ENCODE results near the gene UCK1.

The UCK1 gene

GRCh38 chr9:131485728-131486422 lies 45.2 kb downstream of the UCK1 start:
- Histone ChIP-seq H3K27me3 (ENCODE audit: control insufficient read depth, insufficient read depth, low read length) (no peaks in the 10 kb centered on the region), H3K9ac (ENCODE audit: low read depth, low read length) (no peak overlapping the region), H3K36me3 (ENCODE audit: insufficient read depth, low read length) (peaks cover 95% of the 10 kb centered on the region), H3K4me2 (ENCODE audit: low read length) (no peak overlapping the region), H3K4me3 (ENCODE audit: low read length) (no peak overlapping the region), H3K9me3 (replicated peaks; ENCODE audit: low read length) (no peaks in the 10 kb centered on the region), H3K4me1 (ENCODE audit: control insufficient read depth, insufficient read depth, low read length) (no peaks in the 10 kb centered on the region)

DNA sequence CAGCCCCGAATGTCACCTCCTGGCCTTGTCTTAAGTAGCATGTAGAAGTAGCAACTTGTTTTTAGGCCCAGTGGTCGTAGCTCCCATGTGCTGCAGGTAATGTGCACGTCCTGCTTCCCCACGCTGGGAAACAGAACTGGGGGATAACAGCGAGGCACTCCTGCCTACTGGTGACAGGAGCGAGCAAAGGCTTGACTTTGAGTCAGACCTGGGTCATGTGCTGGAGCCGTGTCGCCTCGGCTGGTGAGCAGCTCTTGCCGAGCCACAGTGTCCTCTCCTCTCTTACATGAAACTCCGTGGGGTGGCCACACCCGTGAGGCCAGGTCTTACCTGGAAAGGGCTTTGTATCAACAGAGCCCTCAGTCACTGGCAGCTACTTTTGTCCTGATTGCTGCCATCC lies 45.9 kb downstream of the UCK1 start:
- Histone ChIP-seq H3K4me3 (ENCODE audit: low read length) (no peak overlapping the region), H3K4me1 (ENCODE audit: control insufficient read depth, insufficient read depth, low read length) (no peaks in the 10 kb centered on the region), H3K36me3 (ENCODE audit: insufficient read depth, low read length) (peaks cover 94% of the 10 kb centered on the region), H3K9me3 (replicated peaks; ENCODE audit: low read length) (no peaks in the 10 kb centered on the region), H3K27me3 (ENCODE audit: control insufficient read depth, insufficient read depth, low read length) (no peaks in the 10 kb centered on the region), H3K9ac (ENCODE audit: low read depth, low read length) (no peak overlapping the region), H3K4me2 (ENCODE audit: low read length) (no peak overlapping the region)

GRCh38 chr9:131484560-131485185 lies 46.4 kb downstream of the UCK1 start:
- no peaks in the 10 kb centered on the region for H3K4me1 ChIP-seq (ENCODE audit: control insufficient read depth, insufficient read depth, low read length)
- H3K4me2 ChIP-seq (ENCODE audit: low read length): no peak overlapping the region
- H3K9me3 ChIP-seq (replicated peaks; ENCODE audit: low read length): no peaks in the 10 kb centered on the region
- peaks cover 94% of the 10 kb centered on the region for H3K36me3 ChIP-seq (ENCODE audit: insufficient read depth, low read length)
- H3K27me3 ChIP-seq (ENCODE audit: control insufficient read depth, insufficient read depth, low read length): no peaks in the 10 kb centered on the region
- H3K9ac ChIP-seq (ENCODE audit: low read depth, low read length): no peak overlapping the region
- H3K4me3 ChIP-seq (ENCODE audit: low read length): no peak overlapping the region

DNA sequence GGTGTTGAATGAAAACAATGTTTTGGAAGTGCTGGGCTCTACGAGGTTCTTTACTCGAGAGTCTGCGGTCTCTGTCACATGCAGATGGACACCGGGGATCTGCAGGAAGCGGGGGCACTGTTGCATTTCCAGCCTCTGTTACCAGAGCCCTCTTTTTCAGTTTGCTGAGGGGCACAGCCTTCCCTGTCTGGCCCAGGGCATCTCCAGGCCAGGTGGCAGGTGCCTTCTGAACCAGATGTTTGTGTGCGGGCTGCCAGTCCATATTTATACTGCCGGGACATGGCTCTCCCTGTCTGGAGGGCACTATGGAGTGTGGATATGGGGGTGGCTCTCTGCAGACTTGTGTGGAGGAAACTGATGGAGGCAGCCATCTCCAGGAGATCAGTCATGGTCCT lies 47.0 kb downstream of the UCK1 start:
- Histone ChIP-seq H3K9me3 (replicated peaks; ENCODE audit: low read length) (no peaks in the 10 kb centered on the region), H3K4me3 (ENCODE audit: low read length) (no peak overlapping the region), H3K36me3 (ENCODE audit: insufficient read depth, low read length) (peaks cover 96% of the 10 kb centered on the region), H3K4me2 (ENCODE audit: low read length) (no peak overlapping the region), H3K27me3 (ENCODE audit: control insufficient read depth, insufficient read depth, low read length) (no peaks in the 10 kb centered on the region), H3K4me1 (ENCODE audit: control insufficient read depth, insufficient read depth, low read length) (no peaks in the 10 kb centered on the region), H3K9ac (ENCODE audit: low read depth, low read length) (no peak overlapping the region)

DNA sequence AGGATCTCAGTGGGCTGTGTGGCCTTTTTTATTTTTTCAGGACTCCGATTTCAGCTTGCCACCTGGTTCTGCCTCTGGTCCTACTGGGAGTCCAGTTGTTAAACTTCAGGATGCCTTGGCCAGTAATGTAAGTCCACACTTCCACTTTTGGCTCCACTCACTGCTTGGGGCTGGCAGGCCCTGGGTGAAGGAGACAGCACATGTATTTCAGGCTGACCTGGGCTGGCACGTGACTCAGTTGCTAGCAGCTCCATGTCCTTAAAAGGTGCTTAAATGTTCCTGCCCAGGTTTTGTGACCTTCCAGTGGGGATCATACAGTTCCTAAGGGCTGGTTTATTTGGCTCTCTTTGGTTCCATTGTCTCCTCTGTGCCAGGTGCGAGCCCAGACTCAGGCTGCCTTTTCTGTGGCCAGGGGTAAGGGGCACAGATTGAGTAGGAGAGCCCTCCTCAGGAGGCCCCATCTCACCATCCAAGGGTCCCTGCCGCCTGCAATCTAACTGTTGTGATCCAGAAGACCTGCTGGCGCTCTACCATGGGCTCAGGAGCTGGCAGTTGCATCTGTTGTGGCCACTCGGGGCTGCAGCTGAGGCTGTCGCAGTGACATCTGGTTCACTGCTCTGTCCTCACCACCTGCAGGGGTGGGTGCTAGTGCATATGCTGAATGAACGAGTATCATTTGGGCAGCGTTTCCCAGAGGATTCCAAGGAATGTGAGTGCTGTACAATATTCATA lies 47.6 kb downstream of the UCK1 start:
- Histone ChIP-seq H3K4me1 (ENCODE audit: control insufficient read depth, insufficient read depth, low read length) (no peaks in the 10 kb centered on the region), H3K9ac (ENCODE audit: low read depth, low read length) (no peak overlapping the region), H3K4me3 (ENCODE audit: low read length) (no peak overlapping the region), H3K27me3 (ENCODE audit: control insufficient read depth, insufficient read depth, low read length) (no peaks in the 10 kb centered on the region), H3K36me3 (ENCODE audit: insufficient read depth, low read length) (peaks cover 96% of the 10 kb centered on the region), H3K4me2 (ENCODE audit: low read length) (no peak overlapping the region), H3K9me3 (replicated peaks; ENCODE audit: low read length) (no peaks in the 10 kb centered on the region)

GRCh38 chr9:131482343-131483006 lies 48.6 kb downstream of the UCK1 start:
- no peaks in the 10 kb centered on the region for H3K27me3 ChIP-seq (ENCODE audit: control insufficient read depth, insufficient read depth, low read length)
- peaks cover 95% of the 10 kb centered on the region for H3K36me3 ChIP-seq (ENCODE audit: insufficient read depth, low read length)
- H3K4me1 ChIP-seq (ENCODE audit: control insufficient read depth, insufficient read depth, low read length): no peaks in the 10 kb centered on the region
- H3K4me3 ChIP-seq (ENCODE audit: low read length): no peak overlapping the region
- H3K9me3 ChIP-seq (replicated peaks; ENCODE audit: low read length): no peaks in the 10 kb centered on the region
- H3K4me2 ChIP-seq (ENCODE audit: low read length): no peak overlapping the region
- no peak overlapping the region for H3K9ac ChIP-seq (ENCODE audit: low read depth, low read length)

- Histone ChIP-seq H3K4me1 (ENCODE audit: control insufficient read depth, insufficient read depth, low read length) (no peaks in the 10 kb centered on the region), H3K36me3 (ENCODE audit: insufficient read depth, low read length) (peaks cover 95% of the 10 kb centered on the region), H3K4me3 (ENCODE audit: low read length) (no peak overlapping the region), H3K4me2 (ENCODE audit: low read length) (no peak overlapping the region), H3K9ac (ENCODE audit: low read depth, low read length) (no peak overlapping the region), H3K27me3 (ENCODE audit: control insufficient read depth, insufficient read depth, low read length) (no peaks in the 10 kb centered on the region), H3K9me3 (replicated peaks; ENCODE audit: low read length) (no peaks in the 10 kb centered on the region)
Observed at GRCh38 chr9:131481441-131482342, 49.4 kb downstream of the UCK1 start.

GRCh38 chr9:131480258-131480657 lies 50.8 kb downstream of the UCK1 start:
- no peak overlapping the region for H3K4me2 ChIP-seq (ENCODE audit: low read length)
- H3K36me3 ChIP-seq (ENCODE audit: insufficient read depth, low read length): peaks cover 95% of the 10 kb centered on the region

DNA sequence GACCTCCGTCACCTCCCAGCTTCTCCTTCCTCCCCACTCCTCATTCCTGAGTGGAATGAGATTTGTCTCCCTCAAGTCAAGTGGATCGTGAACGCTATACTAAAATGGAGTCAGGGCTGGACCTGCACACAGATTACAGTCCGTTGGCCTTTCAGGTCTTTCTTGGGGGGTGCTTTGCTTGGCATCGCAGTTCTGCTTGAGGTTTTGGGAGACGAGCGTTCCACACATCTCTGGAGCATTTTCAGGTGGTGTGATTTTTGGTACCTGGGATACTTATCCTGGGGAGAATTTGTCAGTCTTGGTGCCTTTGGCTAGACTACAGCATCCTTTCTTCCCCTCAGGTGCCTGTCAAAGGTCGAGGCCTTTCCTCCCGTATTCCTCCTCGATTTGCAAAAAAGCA lies 52.2 kb downstream of the UCK1 start:
- Histone ChIP-seq H3K4me3 (ENCODE audit: low read length) (no peak overlapping the region), H3K4me1 (ENCODE audit: control insufficient read depth, insufficient read depth, low read length) (no peaks in the 10 kb centered on the region), H3K27me3 (ENCODE audit: control insufficient read depth, insufficient read depth, low read length) (no peaks in the 10 kb centered on the region), H3K4me2 (ENCODE audit: low read length) (no peak overlapping the region), H3K9ac (ENCODE audit: low read depth, low read length) (no peak overlapping the region), H3K36me3 (ENCODE audit: insufficient read depth, low read length) (peaks cover 95% of the 10 kb centered on the region), H3K9me3 (replicated peaks; ENCODE audit: low read length) (no peaks in the 10 kb centered on the region)

More at GRCh38 chr9:131480258-131480657, 50.8 kb downstream of the UCK1 start:
- H3K4me3 ChIP-seq (ENCODE audit: low read length): no peak overlapping the region
- H3K27me3 ChIP-seq (ENCODE audit: control insufficient read depth, insufficient read depth, low read length): no peaks in the 10 kb centered on the region
- no peaks in the 10 kb centered on the region for H3K4me1 ChIP-seq (ENCODE audit: control insufficient read depth, insufficient read depth, low read length)
- no peaks in the 10 kb centered on the region for H3K9me3 ChIP-seq (replicated peaks; ENCODE audit: low read length)
- no peak overlapping the region for H3K9ac ChIP-seq (ENCODE audit: low read depth, low read length)

DNA sequence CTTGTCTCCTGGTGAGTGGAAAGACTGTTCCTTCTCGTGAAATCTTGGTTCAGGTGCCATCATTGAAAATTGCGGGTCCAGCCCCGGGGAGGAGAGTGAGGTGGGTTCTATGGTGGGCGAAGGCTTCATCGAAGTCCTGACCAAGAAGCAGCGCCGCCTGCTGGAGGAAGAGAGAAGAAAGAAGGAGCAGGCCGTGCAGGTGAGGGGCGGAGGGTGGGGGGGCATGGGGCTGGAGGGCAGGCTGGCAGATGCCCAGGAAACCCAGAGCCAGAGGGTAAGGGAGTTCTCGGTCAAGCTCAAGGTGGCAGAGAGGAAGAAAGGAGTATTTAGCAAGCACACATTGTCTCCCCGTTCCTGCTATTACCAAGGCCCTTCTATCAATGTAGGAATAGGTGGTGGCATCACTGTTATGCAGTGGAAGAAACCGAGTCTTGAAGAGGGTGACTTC lies 52.6 kb downstream of the UCK1 start:
- H3K4me2 ChIP-seq (ENCODE audit: low read length): no peak overlapping the region
- peaks cover 95% of the 10 kb centered on the region for H3K36me3 ChIP-seq (ENCODE audit: insufficient read depth, low read length)
- no peak overlapping the region for H3K4me3 ChIP-seq (ENCODE audit: low read length)
- H3K9ac ChIP-seq (ENCODE audit: low read depth, low read length): no peak overlapping the region
- H3K9me3 ChIP-seq (replicated peaks; ENCODE audit: low read length): no peaks in the 10 kb centered on the region
- H3K4me1 ChIP-seq (ENCODE audit: control insufficient read depth, insufficient read depth, low read length): no peaks in the 10 kb centered on the region
- no peaks in the 10 kb centered on the region for H3K27me3 ChIP-seq (ENCODE audit: control insufficient read depth, insufficient read depth, low read length)

Measured in skeletal muscle satellite cell (primary cell).